ENCODE measurements around the gene PLAA. TPM values are rescaled to one million over a fixed set of nuclear protein-coding genes. Genes with fewer than 3 reads are reported as not detected.

Gene PLAA
- total RNA-seq, 1 donor from 2014 or later, result 49.3 TPM

Small RNAs within 50 kb of the gene (small RNA-seq; reads per million reads assigned to genes)
- not detected for gene RN7SL100P

Other genes starting within 250 kb of the PLAA start
- 23.6 TPM for gene CAAP1, start 54.4 kb downstream of the PLAA start, total RNA-seq
- 17.5 TPM for gene IFT74, start 9.2 kb upstream of the PLAA start, total RNA-seq
- gene LRRC19, start 58.4 kb upstream of the PLAA start, total RNA-seq, result not detected
- gene TEK, start 162.0 kb upstream of the PLAA start, total RNA-seq, result 6.9 TPM

Data from frontal cortex (tissue), 1 donor.